Left lung (tissue), 10 donors: ENCODE results near the gene MC5R. TPM values are rescaled to one million over a fixed set of nuclear protein-coding genes. Genes with fewer than 3 reads are reported as not detected.
A peak's percentile ranks its signal among the peaks of the same experiment; 100 is the strongest.

ENCODE experiments used
- ATAC-seq: fragments of 200-7000 bp; cut with Tn5 transposase; one replicate; pipeline ENCODE4 v1.9.1; 2020; ENCODE audit warnings: moderate library complexity
- DNase-seq, 4 donors: peaks; one replicate each; pipeline ENCODE4 v3.0.0-alpha.2; 2013 to 2020
- H3K27ac ChIP-seq, 2 donors: fragments of 200-600 bp; sonication (generic) in 1 of 2; one replicate each; pipeline versions ENCODE4 v1.5.0 to v1.8.0; 2020 to 2021
- H3K27me3 ChIP-seq, 2 donors: fragments of 200-600 bp; sonication (generic) in 1 of 2; one replicate each; pipeline versions ENCODE4 v1.5.0 to v1.8.0; 2020 to 2021
- H3K36me3 ChIP-seq, 2 donors: fragments of 200-600 bp; sonication (generic) in 1 of 2; one replicate each; pipeline versions ENCODE4 v1.5.0 to v1.8.0; 2020 to 2021
- H3K4me1 ChIP-seq, 2 donors: fragments of 200-600 bp; one replicate each; pipeline ENCODE4 v1.8.0; 2021
- H3K4me3 ChIP-seq, 2 donors: fragments of 200-600 bp; sonication (generic) in 1 of 2; one replicate each; pipeline versions ENCODE4 v1.5.0 to v1.8.0; 2020 to 2021; ENCODE audit warnings: mild to moderate bottlenecking in 1 of 2
- H3K9me3 ChIP-seq, 2 donors: fragments of 200-600 bp; sonication (generic) in 1 of 2; one replicate each; pipeline versions ENCODE4 v1.5.0 to v1.8.0; 2020 to 2021
- CTCF ChIP-seq, 2 donors: fragments of 200-600 bp; sonication (generic) in 1 of 2; IDR thresholded peaks; one replicate each; pipeline versions ENCODE4 v1.5.0 to v1.8.0; 2021; ENCODE audit warnings: antibody characterized with exemption in 2 of 2
- intact Hi-C, 2 donors: fragments of 100-400 bp; cut with DNase I; formaldehyde crosslinking; loops; one replicate each; pipeline versions ENCODE4 v1.11.2 to v1.14.2; 2022
- polyA plus RNA-seq, 6 donors: library from polyadenylated mRNA; unstranded; fragments of 120-200 nt; gene quantifications; one replicate each; pipeline ENCODE4 v1.2.1, GENCODE V29; 2013; ENCODE audit not compliant: insufficient read length in 6 of 6
- total RNA-seq, 2 donors: library from RNA; stranded (reverse); fragmentation: NEBNext Ultra II Directional; extraction: Animal tissue kit (Norgen Biotek cat#: 25700); gene quantifications; one replicate each; pipeline ENCODE4 v1.2.1, GENCODE V29; 2021
- donor health status: DM: no; HTN: yes; CAD: no.
- donor health status: DM: no; HTN: no; CAD: no.

The MC5R gene
- total and polyA plus RNA-seq, 8 donors: 0.13 to 0.16 TPM; not detected in 6

- Histone ChIP-seq H3K9me3 (peaks cover 0 to 2% of the 10 kb centered on the region in 2 donors), H3K4me3 (no peak overlapping the region), H3K27ac (no peak overlapping the region), H3K4me1 (peaks cover 0 to 6% of the 10 kb centered on the region in 2 donors), H3K36me3 (no peaks in the 10 kb centered on the region), H3K27me3 (peaks cover 5 to 57% of the 10 kb centered on the region in 2 donors)
- no peak for TF ChIP-seq CTCF (IDR thresholded peaks at IDR 0.05)
- intact Hi-C loops: no loop called here
- DNase-seq: no peak
- ATAC-seq: no peak
Measured at GRCh38 chr18:13797157-13797611, 26.8 kb upstream of the MC5R start.

GRCh38 chr18:13799396-13799795, 24.6 kb upstream of the MC5R start:
- ATAC-seq (no peak), DNase-seq (no peak)
- H3K4me3 ChIP-seq: no peak overlapping the region
- H3K27me3 ChIP-seq: peaks cover 5 to 77% of the 10 kb centered on the region in 2 donors
- peaks cover 0 to 2% of the 10 kb centered on the region in 2 donors for H3K9me3 ChIP-seq
- no peaks in the 10 kb centered on the region for H3K36me3 ChIP-seq
- no peak overlapping the region for H3K27ac ChIP-seq
- no peak for TF ChIP-seq CTCF (IDR thresholded peaks at IDR 0.05)
- H3K4me1 ChIP-seq: peaks cover 0 to 6% of the 10 kb centered on the region in 2 donors
- intact Hi-C loops: no loop called here

- peak; percentile 99 for ATAC-seq
- intact Hi-C loops: no loop called here
- Histone ChIP-seq H3K27ac (no peak overlapping the region), H3K4me1 (peaks cover 0 to 6% of the 10 kb centered on the region in 2 donors), H3K36me3 (no peaks in the 10 kb centered on the region), H3K4me3 (no peak overlapping the region), H3K27me3 (peaks cover 5 to 89% of the 10 kb centered on the region in 2 donors), H3K9me3 (no peaks in the 10 kb centered on the region)
- peak; percentile 32 to 87 (median 74) for DNase-seq
- TF ChIP-seq CTCF (IDR thresholded peaks at IDR 0.05): peak in 1 of 2 donors; percentile 22
Measured at GRCh38 chr18:13800505-13801259, 23.3 kb upstream of the MC5R start.

- H3K4me1 ChIP-seq: peaks cover 0 to 6% of the 10 kb centered on the region in 2 donors
- H3K36me3 ChIP-seq: no peaks in the 10 kb centered on the region
- no peak for ATAC-seq
- no peak overlapping the region for H3K4me3 ChIP-seq
- intact Hi-C loops: no loop called here
- no peak for DNase-seq
- H3K27ac ChIP-seq: no peak overlapping the region
- no peak for TF ChIP-seq CTCF (IDR thresholded peaks at IDR 0.05)
- peaks cover 5 to 88% of the 10 kb centered on the region in 2 donors for H3K27me3 ChIP-seq
- no peaks in the 10 kb centered on the region for H3K9me3 ChIP-seq
Measured at GRCh38 chr18:13801260-13801601, 22.7 kb upstream of the MC5R start.

- no peaks in the 10 kb centered on the region for H3K9me3 ChIP-seq
- H3K4me1 ChIP-seq: peaks cover 0 to 6% of the 10 kb centered on the region in 2 donors
- DNase-seq: no peak
- H3K27ac ChIP-seq: no peak overlapping the region
- no peaks in the 10 kb centered on the region for H3K36me3 ChIP-seq
- peaks cover 5 to 61% of the 10 kb centered on the region in 2 donors for H3K27me3 ChIP-seq
- no peak overlapping the region for H3K4me3 ChIP-seq
- TF ChIP-seq CTCF (IDR thresholded peaks at IDR 0.05): no peak
- ATAC-seq: no peak
- intact Hi-C loops: no loop called here
Measured at GRCh38 chr18:13804305-13804704, 19.6 kb upstream of the MC5R start.
